ENCODE measurements around the gene TPST2. TPM values are rescaled to one million over a fixed set of nuclear protein-coding genes. Genes with fewer than 3 reads are reported as not detected.
A peak's percentile ranks its signal among the peaks of the same experiment; 100 is the strongest.

TPST2 gene
- total and polyA plus RNA-seq, 8 donors = 91.4 to 534 (median 175) TPM

GRCh38 chr22:26621663-26622062, 31.7 kb upstream of the TPST2 start, which contains the start of gene CRYBA4:
CRYBA4 (plus strand) TSS chr22:26621963; CDS start chr22:26622597, 634 bp downstream.
- DNase-seq (no peak), FAIRE-seq (no peak), ATAC-seq (no peak)
- Histone ChIP-seq H3K4me1 (no peaks in the 10 kb centered on the region), H3K4me3 (no peak within 1 kb of the TSS), H3K27ac (no peak within 1 kb of the TSS), H3K27me3 (no peaks in the 10 kb centered on the region), H3K36me3 (no peaks in the 10 kb centered on the region), H3K9me3 (no peaks in the 10 kb centered on the region)
- intact Hi-C loops (cut with DNase I) = no loop called here
- TF ChIP-seq CTCF (IDR thresholded peaks at IDR 0.05) = no peak
- WGBS, 2 donors = 76 to 83% methylated on average over 7 of the region's 7 CpGs

GRCh38 chr22:26620197-26620596, 30.3 kb upstream of the TPST2 start:
- no peak for DNase-seq
- ATAC-seq = no peak
- no peaks in the 10 kb centered on the region for H3K36me3 ChIP-seq
- 72 to 80% methylated on average over 2 of the region's 2 CpGs for WGBS, 2 donors
- FAIRE-seq = no peak
- no peak overlapping the region for H3K4me3 ChIP-seq
- H3K27me3 ChIP-seq = no peaks in the 10 kb centered on the region
- no peaks in the 10 kb centered on the region for H3K9me3 ChIP-seq
- H3K4me1 ChIP-seq = no peaks in the 10 kb centered on the region
- no peak for TF ChIP-seq CTCF (IDR thresholded peaks at IDR 0.05)
- intact Hi-C loops (cut with DNase I) = no loop called here
- no peak overlapping the region for H3K27ac ChIP-seq

GRCh38 chr22:26619510-26619909, 29.6 kb upstream of the TPST2 start:
- FAIRE-seq = no peak
- Histone ChIP-seq H3K27ac (no peak overlapping the region), H3K4me1 (no peaks in the 10 kb centered on the region), H3K27me3 (no peaks in the 10 kb centered on the region), H3K9me3 (no peaks in the 10 kb centered on the region), H3K4me3 (no peak overlapping the region), H3K36me3 (no peaks in the 10 kb centered on the region)
- intact Hi-C loops (cut with DNase I) = no loop called here
- TF ChIP-seq CTCF (IDR thresholded peaks at IDR 0.05) = no peak
- no peak for DNase-seq
- 63 to 69% methylated on average over 6 of the region's 6 CpGs for WGBS, 2 donors
- no peak for ATAC-seq

- Histone ChIP-seq H3K9me3 (no peaks in the 10 kb centered on the region), H3K4me3 (no peak overlapping the region), H3K27ac (no peak overlapping the region), H3K27me3 (no peaks in the 10 kb centered on the region), H3K36me3 (no peaks in the 10 kb centered on the region), H3K4me1 (no peaks in the 10 kb centered on the region)
- 75 to 81% methylated on average over 8 of the region's 8 CpGs for WGBS, 2 donors
- FAIRE-seq (no peak), ATAC-seq (no peak), DNase-seq (no peak)
- no peak for TF ChIP-seq CTCF (IDR thresholded peaks at IDR 0.05)
- intact Hi-C loops (cut with DNase I) = no loop called here
Observed at GRCh38 chr22:26618455-26618854, 28.5 kb upstream of the TPST2 start.

GRCh38 chr22:26617271-26618199, 27.6 kb upstream of the TPST2 start, which contains the start of gene CRYBB1:
CRYBB1 (minus strand) TSS chr22:26618027; CDS start chr22:26616319, 1,708 bp downstream.
- Histone ChIP-seq H3K4me3 (no peak within 1 kb of the TSS), H3K36me3 (no peaks in the 10 kb centered on the region), H3K4me1 (no peaks in the 10 kb centered on the region), H3K9me3 (no peaks in the 10 kb centered on the region), H3K27me3 (no peaks in the 10 kb centered on the region), H3K27ac (no peak within 1 kb of the TSS)
- DNase-seq (no peak), ATAC-seq (peak in 2 of 4 donors; percentile 64 to 81), FAIRE-seq (no peak)
- no peak for TF ChIP-seq CTCF (IDR thresholded peaks at IDR 0.05)
- intact Hi-C loops (cut with DNase I) = no loop called here
- WGBS, 2 donors = 66 to 70% methylated on average over 7 of the region's 7 CpGs

All from pancreas (tissue), 10 donors.